Loucy (cell line): ENCODE measurements around the gene MBD5.

Experiments
- H2AFZ ChIP-seq: fragments of 200-600 bp; sonication (generic); 2 replicates; pipeline ENCODE4 v1.6.0; 2016; ENCODE audit warnings: antibody characterized with exemption, mild to moderate bottlenecking, low read length, moderate library complexity
- H3F3A ChIP-seq: fragments of 200-600 bp; 2 replicates; pipeline ENCODE4 v1.6.0; 2016; ENCODE audit warnings: antibody characterized with exemption, low read depth, mild to moderate bottlenecking
- H3K27me3 ChIP-seq: fragments of 200-600 bp; sonication (generic); 2 replicates; pipeline ENCODE4 v1.6.1; 2014; ENCODE audit warnings: low read length, mild to moderate bottlenecking; ENCODE audit not compliant: insufficient read depth, poor library complexity, severe bottlenecking
- H3K36me3 ChIP-seq: fragments of 200-600 bp; sonication (generic); 2 replicates; pipeline ENCODE4 v1.6.1; 2016; ENCODE audit warnings: low read length; ENCODE audit not compliant: insufficient read depth
- H3K4me1 ChIP-seq: fragments of 200-600 bp; sonication (generic); 2 replicates; pipeline ENCODE4 v1.5.1; 2014; ENCODE audit warnings: low read length, mild to moderate bottlenecking; ENCODE audit not compliant: insufficient read depth, poor library complexity, severe bottlenecking
- H3K4me2 ChIP-seq: fragments of 200-600 bp; sonication (generic); 2 replicates; pipeline ENCODE4 v1.6.0; 2014; ENCODE audit warnings: antibody characterized with exemption, low read length, low read depth, mild to moderate bottlenecking; ENCODE audit not compliant: poor library complexity, severe bottlenecking
- H3K4me3 ChIP-seq: fragments of 200-600 bp; sonication (generic); 2 replicates; pipeline ENCODE4 v1.5.1; 2014; ENCODE audit warnings: low read length, mild to moderate bottlenecking, mixed read lengths; ENCODE audit not compliant: poor library complexity, severe bottlenecking
- H3K79me2 ChIP-seq: fragments of 200-600 bp; sonication (generic); 2 replicates; pipeline ENCODE4 v1.6.1; 2014; ENCODE audit warnings: low read length; ENCODE audit not compliant: insufficient read depth
- H3K9ac ChIP-seq: fragments of 200-600 bp; sonication (generic); 2 replicates; pipeline ENCODE4 v1.6.0; 2014; ENCODE audit warnings: mild to moderate bottlenecking, low read depth, low read length, moderate library complexity; ENCODE audit not compliant: poor library complexity, severe bottlenecking
- H3K9me2 ChIP-seq: fragments of 200-600 bp; sonication (generic); replicated peaks from 2 replicates; pipeline ENCODE4 v1.6.1; 2016; ENCODE audit warnings: low read depth, low read length, mixed read lengths
- H3K9me3 ChIP-seq: fragments of 200-600 bp; sonication (generic); 2 replicates; pipeline ENCODE4 v1.6.1; 2014; ENCODE audit warnings: mild to moderate bottlenecking, antibody characterized with exemption, low read length, low read depth; ENCODE audit not compliant: insufficient read depth
- H4K20me1 ChIP-seq: fragments of 200-600 bp; sonication (generic); 2 replicates; pipeline ENCODE4 v1.6.0; 2014; ENCODE audit warnings: antibody characterized with exemption, low read length, mild to moderate bottlenecking; ENCODE audit not compliant: insufficient read depth, poor library complexity, severe bottlenecking
- CTCF ChIP-seq: fragments of 200-600 bp; sonication (generic); conservative IDR thresholded peaks from 2 replicates; pipeline ENCODE4 v1.5.1; 2014; ENCODE audit warnings: mild to moderate bottlenecking, antibody characterized with exemption, low read length
- EZH2phosphoT487 ChIP-seq: fragments of 200-600 bp; IDR thresholded peaks from 2 replicates; pipeline ENCODE4 v1.6.1; 2018; ENCODE audit warnings: antibody characterized with exemption, mild to moderate bottlenecking, moderate library complexity, borderline replicate concordance

MBD5 gene

GRCh38 chr2:148273158-148273691 lies 252.3 kb downstream of the MBD5 start:
- Histone ChIP-seq H3F3A (no peaks in the 10 kb centered on the region), H3K79me2 (no peaks in the 10 kb centered on the region), H3K4me3 (no peak overlapping the region), H2AFZ (no peak overlapping the region), H3K36me3 (no peaks in the 10 kb centered on the region), H3K9me2 (no peaks in the 10 kb centered on the region), H3K4me2 (no peak overlapping the region), H3K9ac (no peak overlapping the region), H4K20me1 (no peaks in the 10 kb centered on the region), H3K27me3 (no peaks in the 10 kb centered on the region), H3K4me1 (no peaks in the 10 kb centered on the region), H3K9me3 (no peaks in the 10 kb centered on the region)
- no peak for TF ChIP-seq CTCF
- no peak for TF ChIP-seq EZH2phosphoT487

- Histone ChIP-seq H3K9ac (no peak overlapping the region), H3K9me2 (no peaks in the 10 kb centered on the region), H4K20me1 (no peaks in the 10 kb centered on the region)
Measured at GRCh38 chr2:148279216-148279615, 258.3 kb downstream of the MBD5 start.

GRCh38 chr2:148282201-148282600 lies 261.3 kb downstream of the MBD5 start:
- no peaks in the 10 kb centered on the region for H3K27me3 ChIP-seq

More at GRCh38 chr2:148279216-148279615, 258.3 kb downstream of the MBD5 start:
- no peaks in the 10 kb centered on the region for H3K27me3 ChIP-seq
- no peak overlapping the region for H2AFZ ChIP-seq
- H3K4me2 ChIP-seq, result no peak overlapping the region
- no peaks in the 10 kb centered on the region for H3K79me2 ChIP-seq
- no peaks in the 10 kb centered on the region for H3K9me3 ChIP-seq
- no peaks in the 10 kb centered on the region for H3F3A ChIP-seq
- H3K36me3 ChIP-seq, result no peaks in the 10 kb centered on the region
- no peak overlapping the region for H3K4me3 ChIP-seq
- TF ChIP-seq EZH2phosphoT487, result no peak
- TF ChIP-seq CTCF, result no peak
- no peaks in the 10 kb centered on the region for H3K4me1 ChIP-seq

More at GRCh38 chr2:148282201-148282600, 261.3 kb downstream of the MBD5 start:
- H3K4me3 ChIP-seq, result no peak overlapping the region
- H2AFZ ChIP-seq, result no peak overlapping the region
- H4K20me1 ChIP-seq, result no peaks in the 10 kb centered on the region
- no peak overlapping the region for H3K9ac ChIP-seq
- H3K9me2 ChIP-seq, result no peaks in the 10 kb centered on the region
- H3K4me2 ChIP-seq, result no peak overlapping the region
- no peaks in the 10 kb centered on the region for H3F3A ChIP-seq
- no peaks in the 10 kb centered on the region for H3K9me3 ChIP-seq
- H3K36me3 ChIP-seq, result no peaks in the 10 kb centered on the region
- no peaks in the 10 kb centered on the region for H3K4me1 ChIP-seq
- no peaks in the 10 kb centered on the region for H3K79me2 ChIP-seq
- no peak for TF ChIP-seq EZH2phosphoT487
- no peak for TF ChIP-seq CTCF
